ENCODE measurements around the gene ORC3. TPM values are rescaled to one million over a fixed set of nuclear protein-coding genes. Genes with fewer than 3 reads are reported as not detected.
"Not testable (repeated sequence)": the region's sequence is repeated elsewhere in the genome, so short reads cannot be mapped to it uniquely, and the experiment has no call there.

Gene ORC3
- total and polyA plus RNA-seq, 10 of the 15 experiments (the other 5 are each of a cell fraction or from before 2014, with no cell fraction given) = 27.2 to 76.3 (median 54.6) TPM

- TF ChIP-seq ZBTB11 (CRISPR knock-in tag; IDR thresholded peaks at IDR 0.05) = no peak
These were observed 115.2 kb downstream of the ORC3 start (continued) for GRCh38 chr6:87705070-87705691.

- H2AFZ ChIP-seq (ENCODE audit: control insufficient read depth, low read depth, low read length) = no peak overlapping the region
- ATAC-seq = no peak
- in situ Hi-C loops (cut with MboI) = no loop called here
These were observed 116.4 kb downstream of the ORC3 start for GRCh38 chr6:87706187-87706966.

GRCh38 chr6:87708581-87709427 is 118.9 kb downstream of the ORC3 start:
- H3K27me3 ChIP-seq (replicated peaks in 1 of 2; ENCODE audit: control insufficient read depth in 2 of 2, insufficient read depth in 2 of 2, low read length in 1 of 2); CTCF ChIA-PET; BruUV-seq (replicated peaks); H3K9me3 ChIP-seq (replicated peaks; ENCODE audit: control insufficient read depth, insufficient read depth, low read length); H3K9ac ChIP-seq (ENCODE audit: control insufficient read depth, insufficient read depth, low read length); H3K79me2 ChIP-seq (ENCODE audit: control insufficient read depth, insufficient read depth, low read length); H2AFZ ChIP-seq (ENCODE audit: control insufficient read depth, low read depth, low read length); in situ Hi-C loops (cut with MboI); ATAC-seq; POLR2A ChIA-PET; H3K27ac ChIP-seq (ENCODE audit: control insufficient read depth, insufficient read depth); H3K4me2 ChIP-seq (ENCODE audit: control insufficient read depth, insufficient read depth); H3K36me3 ChIP-seq (ENCODE audit: control insufficient read depth in 2 of 2, insufficient read depth in 2 of 2, low read length in 1 of 2); RAD21 ChIA-PET (ENCODE audit: unreplicated experiment); SMC1A ChIA-PET (ENCODE audit: uncharacterized antibody, unreplicated experiment); DNase-seq (ENCODE audit: low read depth, low spot score); H3K4me3 ChIP-seq; FAIRE-seq; H4K20me1 ChIP-seq (ENCODE audit: control insufficient read depth, insufficient read depth): not testable (repeated sequence)
- intact Hi-C loops (cut with micrococcal nuclease; ENCODE audit: unreplicated experiment) = loop anchor here (10.0 kb wide), 3 partner anchors 456 to 786 kb away; partner anchors contain the start of genes CNR1 and ZNF292
- H3K4me1 ChIP-seq (ENCODE audit: control insufficient read depth, insufficient read depth, low read length) = peaks cover 25% of the 10 kb centered on the region
- WGBS (ENCODE audit: insufficient coverage, insufficient replicate concordance, low lambda C conversion rate, missing lambda C conversion rate) = 95% methylated on average over 5 of the region's 7 CpGs

More at GRCh38 chr6:87706187-87706966, 116.4 kb downstream of the ORC3 start:
- Histone ChIP-seq H3K4me2 (ENCODE audit: control insufficient read depth, insufficient read depth) (no peak overlapping the region), H3K4me1 (ENCODE audit: control insufficient read depth, insufficient read depth, low read length) (peaks cover 32% of the 10 kb centered on the region), H3K36me3 (ENCODE audit: control insufficient read depth in 2 of 2, insufficient read depth in 2 of 2, low read length in 1 of 2) (no peaks in the 10 kb centered on the region; a peak in 1 of 4 replicates), H3K27me3 (replicated peaks in 1 of 2; ENCODE audit: control insufficient read depth in 2 of 2, insufficient read depth in 2 of 2, low read length in 1 of 2) (no peaks in the 10 kb centered on the region), H3K9ac (ENCODE audit: control insufficient read depth, insufficient read depth, low read length) (no peak overlapping the region), H4K20me1 (ENCODE audit: control insufficient read depth, insufficient read depth) (no peaks in the 10 kb centered on the region), H3K9me3 (replicated peaks; ENCODE audit: control insufficient read depth, insufficient read depth, low read length) (no peaks in the 10 kb centered on the region; the same call in 2 of the 3 replicates), H3K27ac (ENCODE audit: control insufficient read depth, insufficient read depth) (peak overlapping the region; percentile 87), H3K79me2 (ENCODE audit: control insufficient read depth, insufficient read depth, low read length) (peaks cover 7% of the 10 kb centered on the region), H3K4me3 (no peak overlapping the region)
- RAD21 ChIA-PET (ENCODE audit: unreplicated experiment) = interaction anchor here (0.6 to 2.5 kb wide), 12 partner anchors 8 to 533 kb away, joined by 3 to 16 read pairs (median 4); no protein-coding TSS in a partner anchor
- CTCF ChIA-PET = interaction anchor here (0.7 to 3.2 kb wide), 7 partner anchors 8 to 1225 kb away, joined by 3 to 13 read pairs (median 3); no protein-coding TSS in a partner anchor
- intact Hi-C loops (cut with micrococcal nuclease; ENCODE audit: unreplicated experiment) = loop anchor here (10.0 kb wide), 3 partner anchors 458 to 788 kb away; partner anchors contain the start of genes CNR1 and ZNF292
- WGBS (ENCODE audit: insufficient coverage, insufficient replicate concordance, low lambda C conversion rate, missing lambda C conversion rate) = 84% methylated on average over 3 of the region's 3 CpGs
- SMC1A ChIA-PET (ENCODE audit: uncharacterized antibody, unreplicated experiment) = interaction anchor here (0.7 to 3.5 kb wide), 17 partner anchors 8 to 442 kb away, joined by 3 to 27 read pairs (median 5); no protein-coding TSS in a partner anchor
- no TSS peak for BruUV-seq (replicated peaks)
- no peak for DNase-seq (ENCODE audit: low read depth, low spot score)
- FAIRE-seq = no peak
- TF ChIP-seq GATAD2B (conservative IDR thresholded peaks at IDR 0.05; ENCODE audit: low read depth) = no peak
- POLR2A ChIA-PET = interaction anchor here (0.9 to 2.8 kb wide), 5 partner anchors 8 to 72 kb away, joined by 3 to 15 read pairs (median 4); no protein-coding TSS in a partner anchor
